Stimulated activated CD4-positive, alpha-beta T cell treated with anti-CD3 and anti-CD28 coated beads, Interleukin-4, amount 100 ng/mL, for 4 hours (primary cell): ENCODE data around the gene APCDD1L.

Source experiments
- DNase-seq, 2 experiments: peaks; one replicate each; pipeline ENCODE4 v3.0.0-alpha.2; 2020

The APCDD1L gene

GRCh38 chr20:58515233-58516212 lies at the start of gene APCDD1L:
Gene APCDD1L, minus strand, starts transcription at chr20:58515399. Its CDS starts 692 bp downstream, at chr20:58514707.
- DNase-seq, result no peak

GRCh38 chr20:58559368-58559729 lies 44.1 kb upstream of the APCDD1L start:
- no peak for DNase-seq

- DNase-seq, result no peak
These were observed 43.5 kb upstream of the APCDD1L start for GRCh38 chr20:58558486-58559367.

GRCh38 chr20:58557733-58558342 lies 42.6 kb upstream of the APCDD1L start:
- DNase-seq, result no peak

DNA sequence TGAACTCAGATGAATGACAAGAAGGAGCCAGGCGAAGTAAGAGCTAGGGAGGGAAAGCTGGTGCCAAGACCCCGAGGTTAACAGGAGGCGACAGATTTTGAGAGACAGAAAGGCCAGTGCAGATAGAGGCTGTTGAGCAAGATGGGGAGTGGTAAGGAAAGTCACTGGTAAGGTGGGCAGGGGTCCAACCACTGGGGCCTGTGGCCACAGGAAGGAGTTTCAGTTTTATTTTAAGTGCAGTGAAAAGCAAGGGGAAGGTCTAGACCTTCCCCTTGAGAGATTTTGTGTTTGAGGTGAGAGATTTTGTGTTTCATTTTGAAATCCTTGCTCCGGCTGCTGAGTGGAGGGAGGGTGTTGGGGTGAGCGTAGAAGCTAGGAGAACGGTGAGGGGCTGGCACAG lies 41.8 kb upstream of the APCDD1L start:
- DNase-seq, result no peak

- no peak for DNase-seq
These were observed 40.0 kb upstream of the APCDD1L start for GRCh38 chr20:58555078-58555765.

GRCh38 chr20:58554541-58554940 lies 39.3 kb upstream of the APCDD1L start:
- no peak for DNase-seq

DNA sequence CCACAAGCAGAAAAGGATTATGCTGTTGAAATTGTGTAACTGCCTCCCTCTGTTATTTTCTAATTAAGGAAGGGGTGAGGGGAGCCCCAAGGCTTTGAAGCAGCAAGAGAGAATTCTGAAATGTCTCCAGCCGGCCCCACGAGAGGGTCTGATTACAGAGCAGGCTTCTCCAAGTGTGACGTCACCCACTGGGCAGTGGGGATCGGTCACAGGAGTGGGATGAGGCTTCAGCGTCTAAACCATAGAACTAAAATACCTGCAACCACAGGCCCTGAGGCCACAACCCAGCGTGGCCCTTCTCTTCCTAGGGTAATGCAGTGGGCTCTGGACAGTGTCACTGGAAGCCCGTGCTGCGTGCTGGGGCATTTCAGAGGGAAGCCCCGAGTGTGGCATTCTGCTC lies 38.6 kb upstream of the APCDD1L start:
- DNase-seq, result no peak

DNA sequence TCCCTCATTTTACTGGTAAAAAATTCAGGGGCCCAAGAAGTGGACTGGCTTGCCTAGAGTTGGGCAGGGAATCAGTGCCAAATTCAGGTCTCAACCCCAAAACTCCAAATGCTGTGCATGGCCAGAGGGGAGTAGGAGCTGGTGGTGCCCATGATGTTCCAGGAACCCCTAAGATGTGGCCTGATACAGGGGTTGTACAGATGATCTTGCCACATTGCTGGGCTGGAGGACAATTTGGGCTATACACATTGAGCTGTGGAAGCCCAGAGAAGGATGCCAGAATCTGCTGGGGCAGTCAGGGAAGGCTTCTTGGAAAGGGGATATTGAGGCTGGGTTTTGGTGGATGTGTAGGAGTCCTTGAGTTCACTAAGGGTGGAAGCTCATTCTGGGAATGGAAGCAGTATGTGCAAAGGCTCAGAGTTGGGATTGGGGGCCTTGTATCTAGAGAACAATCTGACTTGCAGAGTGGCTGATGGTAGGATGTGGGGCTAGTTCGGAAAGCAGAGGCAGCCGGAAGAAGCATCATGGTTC lies 38.0 kb upstream of the APCDD1L start:
- DNase-seq, result no peak

GRCh38 chr20:58552366-58552934 lies 37.3 kb upstream of the APCDD1L start:
- DNase-seq, result no peak

DNA sequence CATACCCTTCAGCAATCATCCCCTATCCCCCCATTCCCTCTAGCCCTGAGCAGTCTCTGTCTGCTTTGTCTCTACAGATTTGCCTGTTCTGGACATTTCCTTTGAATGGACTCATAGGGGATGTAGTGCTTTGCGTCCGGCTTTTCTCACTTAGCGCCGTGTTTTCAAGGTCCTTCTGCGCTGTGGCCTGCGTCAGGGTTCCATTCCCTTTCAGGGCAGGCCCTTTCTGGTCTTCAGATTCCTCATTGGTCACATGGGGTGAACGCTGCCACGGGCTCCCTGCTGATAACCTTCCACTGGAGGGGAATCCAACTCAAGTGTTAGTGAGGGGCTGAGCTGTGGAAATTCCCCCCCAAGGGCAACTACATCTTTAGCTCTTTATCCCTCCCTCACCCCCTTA lies 36.4 kb upstream of the APCDD1L start:
- no peak for DNase-seq

GRCh38 chr20:58550275-58551059 lies 35.3 kb upstream of the APCDD1L start:
- DNase-seq, result no peak

- DNase-seq, result no peak
These were observed 34.3 kb upstream of the APCDD1L start for GRCh38 chr20:58549231-58550209.

GRCh38 chr20:58547623-58548475 lies 32.6 kb upstream of the APCDD1L start:
- DNase-seq, result no peak

- no peak for DNase-seq
These were observed 31.8 kb upstream of the APCDD1L start for GRCh38 chr20:58546756-58547622.

DNA sequence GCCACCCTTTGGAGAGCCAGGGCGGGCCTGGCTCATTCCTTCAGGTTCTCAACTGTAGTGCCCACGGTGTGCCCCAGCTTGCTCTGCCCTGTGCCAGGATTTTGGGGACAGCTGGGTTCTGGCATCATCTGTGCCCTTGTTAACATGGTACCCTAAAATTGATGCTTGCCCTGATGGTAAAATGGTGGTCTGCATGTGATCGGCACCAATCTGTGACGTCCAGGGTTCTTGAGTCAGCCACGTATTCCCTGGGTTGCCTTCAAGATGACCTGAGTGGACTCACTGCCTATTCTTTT lies 31.2 kb upstream of the APCDD1L start:
- DNase-seq, result no peak

DNA sequence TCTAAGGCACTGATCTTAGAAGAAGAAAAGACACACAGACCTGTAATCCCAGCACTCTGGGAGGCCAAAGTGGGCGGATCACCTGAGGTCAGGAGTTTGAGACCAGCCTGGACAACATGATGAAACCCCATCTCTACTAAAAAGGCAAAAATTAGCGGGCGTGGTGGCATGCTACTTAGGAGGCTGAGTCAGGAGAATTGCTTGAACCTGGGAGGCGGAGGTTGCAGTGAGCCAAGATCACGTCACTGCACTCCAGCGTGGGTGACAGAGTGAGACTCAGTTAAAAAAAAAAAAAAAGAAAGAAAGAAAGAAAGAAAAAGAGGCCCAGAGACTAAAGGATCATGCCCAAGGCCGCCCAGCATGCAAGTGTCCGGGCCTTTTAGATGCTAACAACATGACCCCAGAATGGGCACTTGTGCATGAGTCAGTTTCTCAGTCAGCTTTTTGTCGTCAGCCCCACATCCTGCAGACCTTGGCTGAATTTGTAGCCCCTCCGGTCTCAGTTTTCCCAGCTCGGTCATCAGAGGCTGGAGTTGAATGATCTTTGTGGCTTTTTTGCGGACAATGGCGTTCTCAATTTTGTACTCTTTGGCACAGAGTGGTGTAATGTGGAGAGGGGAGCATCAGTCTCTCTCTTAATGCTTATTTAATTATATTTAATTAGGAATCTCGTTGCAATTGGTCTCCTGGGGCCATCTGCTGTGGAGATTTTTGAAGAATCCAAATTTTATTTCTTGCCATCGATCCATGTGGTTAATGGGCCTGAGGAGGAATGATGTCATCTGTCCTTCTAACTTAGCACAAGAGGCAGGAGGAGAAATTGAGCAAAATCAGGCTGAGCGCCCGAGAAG lies 30.6 kb upstream of the APCDD1L start:
- DNase-seq, result no peak
